HCT116 (cell line): ENCODE data around the gene PNRC1.

Experiments
- CTCF ChIP-seq, 3 experiments: fragments of 200-600 bp in 1 of 3; sonication (generic) in 1 of 3; IDR thresholded peaks in 2 of 3; conservative IDR thresholded peaks in 1 of 3; 2 replicates each; pipeline ENCODE4 v1.5.1; 2012 to 2017; ENCODE audit warnings: low read depth in 2 of 3, low read length in 2 of 3, antibody characterized with exemption in 1 of 3, borderline replicate concordance in 1 of 3, control low read depth in 1 of 3, mild to moderate bottlenecking in 1 of 3, mixed read lengths in 1 of 3, mixed run types in 1 of 3, moderate library complexity in 1 of 3; ENCODE audit not compliant: insufficient read depth in 1 of 3
- MAX ChIP-seq: IDR thresholded peaks from 2 replicates; pipeline ENCODE4 v1.6.1; 2012
- POLR2A ChIP-seq: IDR thresholded peaks from 2 replicates; pipeline ENCODE4 v1.7.0; 2011; ENCODE audit warnings: borderline replicate concordance; ENCODE audit not compliant: insufficient read depth, insufficient read length; ENCODE audit errors: extremely low read depth
- POLR2AphosphoS5 ChIP-seq: IDR thresholded peaks from 2 replicates; pipeline ENCODE4 v1.6.1; 2011; ENCODE audit warnings: mild to moderate bottlenecking, low read depth, low read length, moderate library complexity
- SIN3A ChIP-seq: IDR thresholded peaks from 2 replicates; pipeline ENCODE4 v1.6.1; 2012; ENCODE audit warnings: low read depth
- SRF ChIP-seq: IDR thresholded peaks from 2 replicates; pipeline ENCODE4 v1.6.1; 2012; ENCODE audit warnings: low read depth
- TCF7L2 ChIP-seq: IDR thresholded peaks from 2 replicates; pipeline ENCODE4 v1.7.0; 2011; ENCODE audit warnings: borderline replicate concordance, inconsistent platforms; ENCODE audit not compliant: insufficient read depth, insufficient read length; ENCODE audit errors: extremely low read depth
- YY1 ChIP-seq: IDR thresholded peaks from 2 replicates; pipeline ENCODE4 v1.6.1; 2011; ENCODE audit warnings: low read length, low read depth, moderate library complexity, mild to moderate bottlenecking; ENCODE audit not compliant: insufficient replicate concordance; ENCODE audit errors: extremely low read depth

GRCh38 chr6:89045011-89045387 is 35.6 kb upstream of the PNRC1 start:
- no peak for TF ChIP-seq CTCF (IDR thresholded peaks at IDR 0.05 in 2 of 3, conservative IDR thresholded peaks at IDR 0.05 in 1 of 3; ENCODE audit: borderline replicate concordance in 1 of 3, insufficient read depth in 1 of 3, low read depth in 2 of 3, low read length in 2 of 3)
- TF ChIP-seq SIN3A = no peak
- no peak for TF ChIP-seq TCF7L2
- TF ChIP-seq YY1 = no peak
- TF ChIP-seq MAX = no peak
- TF ChIP-seq SRF = no peak
- no peak for TF ChIP-seq POLR2AphosphoS5
- TF ChIP-seq POLR2A = no peak
